Lower lobe of right lung (tissue), 2 donors: Measurements from ENCODE around the gene TRAF4. TPM values are rescaled to one million over a fixed set of nuclear protein-coding genes. Genes with fewer than 3 reads are reported as not detected.
"Not testable (repeated sequence)": the region's sequence is repeated elsewhere in the genome, so short reads cannot be mapped to it uniquely, and the experiment has no call there.

Source experiments
- ATAC-seq, 2 donors: fragments of 200-7000 bp; cut with Tn5 transposase; one replicate each; pipeline ENCODE4 v1.9.1; 2020 to 2022; ENCODE audit warnings: mild to moderate bottlenecking in 2 of 2, moderate library complexity in 2 of 2
- DNase-seq: peaks from one replicate; pipeline ENCODE4 v3.0.0-alpha.2; 2020
- H3K27ac ChIP-seq: fragments of 200-600 bp; one replicate; pipeline ENCODE4 v1.8.0; 2022
- H3K27me3 ChIP-seq: fragments of 200-600 bp; one replicate; pipeline ENCODE4 v1.8.0; 2022; ENCODE audit warnings: low read depth
- H3K36me3 ChIP-seq: fragments of 200-600 bp; one replicate; pipeline ENCODE4 v1.8.0; 2022; ENCODE audit warnings: mild to moderate bottlenecking
- H3K4me1 ChIP-seq: fragments of 200-600 bp; one replicate; pipeline ENCODE4 v1.8.0; 2022
- H3K4me3 ChIP-seq: fragments of 200-600 bp; one replicate; pipeline ENCODE4 v1.8.0; 2022; ENCODE audit warnings: mild to moderate bottlenecking
- H3K9me3 ChIP-seq: fragments of 200-600 bp; one replicate; pipeline ENCODE4 v1.8.0; 2022
- CTCF ChIP-seq: fragments of 200-600 bp; IDR thresholded peaks from one replicate; pipeline ENCODE4 v1.8.0; 2022; ENCODE audit warnings: antibody characterized with exemption, mild to moderate bottlenecking
- intact Hi-C: fragments of 100-400 bp; cut with DNase I; formaldehyde crosslinking; loops from one replicate; pipeline ENCODE4 v1.11.0; 2022
- total RNA-seq: library from RNA; stranded (reverse); fragmentation: NEBNext Ultra II Directional; extraction: Animal tissue kit (Norgen Biotek cat#: 25700); gene quantifications from one replicate; pipeline ENCODE4 v1.2.1, GENCODE V29; 2021
- donor health status: DM: no; HTN: yes; CAD: no; lungs with severe emphysema.

The TRAF4 gene
- total RNA-seq, 1 donor from 2014 or later: 52.8 TPM

- TF ChIP-seq CTCF: no peak
- Histone ChIP-seq H3K4me1 (peaks cover 10% of the 10 kb centered on the region), H3K36me3 (peaks cover 6% of the 10 kb centered on the region), H3K4me3 (no peak overlapping the region), H3K9me3 (no peaks in the 10 kb centered on the region), H3K27me3 (no peaks in the 10 kb centered on the region), H3K27ac (no peak overlapping the region)
- intact Hi-C loops: no loop called here
- ATAC-seq (no peak), DNase-seq (no peak)
These were observed 10.5 kb upstream of the TRAF4 start for GRCh38 chr17:28733346-28733745.

GRCh38 chr17:28734712-28735241, 9.0 kb upstream of the TRAF4 start:
- no peaks in the 10 kb centered on the region for H3K9me3 ChIP-seq
- ATAC-seq: no peak
- H3K36me3 ChIP-seq: peaks cover 6% of the 10 kb centered on the region
- no peak overlapping the region for H3K27ac ChIP-seq
- intact Hi-C loops: no loop called here
- peaks cover under 1% of the 10 kb centered on the region for H3K4me1 ChIP-seq
- no peaks in the 10 kb centered on the region for H3K27me3 ChIP-seq
- TF ChIP-seq CTCF: no peak
- no peak overlapping the region for H3K4me3 ChIP-seq
- peak; percentile 24 for DNase-seq

GRCh38 chr17:28735242-28735722, 8.5 kb upstream of the TRAF4 start:
- ATAC-seq: no peak
- Histone ChIP-seq H3K36me3 (peaks cover 6% of the 10 kb centered on the region), H3K9me3 (no peaks in the 10 kb centered on the region), H3K4me1 (no peaks in the 10 kb centered on the region), H3K27me3 (no peaks in the 10 kb centered on the region), H3K4me3 (no peak overlapping the region), H3K27ac (no peak overlapping the region)
- TF ChIP-seq CTCF: no peak
- intact Hi-C loops: no loop called here
- peak; percentile 28 for DNase-seq

GRCh38 chr17:28735913-28736769, 7.7 kb upstream of the TRAF4 start:
- H3K27ac ChIP-seq: not testable (repeated sequence)

GRCh38 chr17:28737316-28737715, 6.5 kb upstream of the TRAF4 start:
- Histone ChIP-seq H3K4me1 (peaks cover 9% of the 10 kb centered on the region), H3K27me3 (no peaks in the 10 kb centered on the region), H3K4me3 (no peak overlapping the region), H3K27ac (no peak overlapping the region), H3K9me3 (no peaks in the 10 kb centered on the region), H3K36me3 (peaks cover 6% of the 10 kb centered on the region)
- intact Hi-C loops: no loop called here
- TF ChIP-seq CTCF: no peak
- DNase-seq: peak; percentile 27
- no peak for ATAC-seq

More at GRCh38 chr17:28735913-28736769, 7.7 kb upstream of the TRAF4 start:
- ATAC-seq, DNase-seq, intact Hi-C loops, H3K9me3 ChIP-seq, H3K27me3 ChIP-seq, H3K4me3 ChIP-seq, H3K36me3 ChIP-seq, H3K4me1 ChIP-seq: not testable (repeated sequence)
